ENCODE results near the gene BEND7.

GRCh38 chr10:13416760-13417159 is 112.1 kb downstream of the BEND7 start:
- TF ChIP-seq EZH2 (IDR thresholded peaks at IDR 0.05; ENCODE audit: low read length) = no peak
- no peak for TF ChIP-seq CTCF (optimal IDR thresholded peaks at IDR 0.05 in 1 of 3, IDR thresholded peaks at IDR 0.05 in 1 of 3, conservative IDR thresholded peaks at IDR 0.05 in 1 of 3; ENCODE audit: extremely low read depth in 1 of 3, insufficient read depth in 2 of 3, low read length in 3 of 3)
